Measurements from ENCODE around the gene WASL. TPM values are rescaled to one million over a fixed set of nuclear protein-coding genes. Genes with fewer than 3 reads are reported as not detected.

Gene WASL
- total RNA-seq, 1 experiment from 2014 or later = 33.2 TPM

GRCh38 chr7:123652406-123652805 is 96.4 kb downstream of the WASL start:
- no peaks in the 10 kb centered on the region for H3K27me3 Mint-ChIP-seq (ENCODE audit: unreplicated experiment)
- CTCF ChIA-PET = no interaction called here

GRCh38 chr7:123650595-123650994 is 98.2 kb downstream of the WASL start:
- CTCF ChIA-PET = no interaction called here
- no peak overlapping the region for H3K27ac Mint-ChIP-seq (ENCODE audit: unreplicated experiment)

More at GRCh38 chr7:123652406-123652805, 96.4 kb downstream of the WASL start:
- Mint-ChIP-seq H3K36me3 (ENCODE audit: insufficient read depth, unreplicated experiment) (no peaks in the 10 kb centered on the region), H3K27ac (ENCODE audit: unreplicated experiment) (no peak overlapping the region), H3K9me3 (ENCODE audit: low read depth, unreplicated experiment) (no peaks in the 10 kb centered on the region), H3K4me1 (ENCODE audit: low read depth, unreplicated experiment) (no peaks in the 10 kb centered on the region), H3K4me3 (ENCODE audit: low read depth, unreplicated experiment) (no peak overlapping the region)
- intact Hi-C loops (cut with micrococcal nuclease; ENCODE audit: unreplicated experiment) = no loop called here
- TF ChIP-seq CTCF (IDR thresholded peaks at IDR 0.05; ENCODE audit: unreplicated experiment) = no peak
- no TSS peak for BruUV-seq (replicated peaks)
- DNase-seq = no peak

GRCh38 chr7:123649964-123650363 is 98.8 kb downstream of the WASL start:
- H3K27ac Mint-ChIP-seq (ENCODE audit: unreplicated experiment) = no peak overlapping the region
- no peak for DNase-seq
- CTCF ChIA-PET = no interaction called here
- no peak for TF ChIP-seq CTCF (IDR thresholded peaks at IDR 0.05; ENCODE audit: unreplicated experiment)
- BruUV-seq (replicated peaks) = no TSS peak
- H3K9me3 Mint-ChIP-seq (ENCODE audit: low read depth, unreplicated experiment) = no peaks in the 10 kb centered on the region
- H3K36me3 Mint-ChIP-seq (ENCODE audit: insufficient read depth, unreplicated experiment) = no peaks in the 10 kb centered on the region
- H3K4me3 Mint-ChIP-seq (ENCODE audit: low read depth, unreplicated experiment) = no peak overlapping the region
- H3K4me1 Mint-ChIP-seq (ENCODE audit: low read depth, unreplicated experiment) = no peaks in the 10 kb centered on the region
- no peaks in the 10 kb centered on the region for H3K27me3 Mint-ChIP-seq (ENCODE audit: unreplicated experiment)
- intact Hi-C loops (cut with micrococcal nuclease; ENCODE audit: unreplicated experiment) = no loop called here

More at GRCh38 chr7:123650595-123650994, 98.2 kb downstream of the WASL start:
- no TSS peak for BruUV-seq (replicated peaks)
- no peaks in the 10 kb centered on the region for H3K4me1 Mint-ChIP-seq (ENCODE audit: low read depth, unreplicated experiment)
- no peak for TF ChIP-seq CTCF (IDR thresholded peaks at IDR 0.05; ENCODE audit: unreplicated experiment)
- no peaks in the 10 kb centered on the region for H3K27me3 Mint-ChIP-seq (ENCODE audit: unreplicated experiment)
- DNase-seq = no peak
- intact Hi-C loops (cut with micrococcal nuclease; ENCODE audit: unreplicated experiment) = no loop called here
- no peaks in the 10 kb centered on the region for H3K36me3 Mint-ChIP-seq (ENCODE audit: insufficient read depth, unreplicated experiment)
- H3K4me3 Mint-ChIP-seq (ENCODE audit: low read depth, unreplicated experiment) = no peak overlapping the region
- H3K9me3 Mint-ChIP-seq (ENCODE audit: low read depth, unreplicated experiment) = no peaks in the 10 kb centered on the region

GRCh38 chr7:123647106-123647730 is 101.6 kb downstream of the WASL start:
- TF ChIP-seq CTCF (IDR thresholded peaks at IDR 0.05; ENCODE audit: unreplicated experiment) = no peak
- no peak overlapping the region for H3K4me3 Mint-ChIP-seq (ENCODE audit: low read depth, unreplicated experiment)
- intact Hi-C loops (cut with micrococcal nuclease; ENCODE audit: unreplicated experiment) = no loop called here
- no peak overlapping the region for H3K27ac Mint-ChIP-seq (ENCODE audit: unreplicated experiment)
- peaks cover 8% of the 10 kb centered on the region for H3K4me1 Mint-ChIP-seq (ENCODE audit: low read depth, unreplicated experiment)
- BruUV-seq (replicated peaks) = no TSS peak
- CTCF ChIA-PET = interaction anchor here (0.6 kb wide), 1 partner anchor 100 kb away, joined by 3 read pairs; no protein-coding TSS in a partner anchor
- no peaks in the 10 kb centered on the region for H3K27me3 Mint-ChIP-seq (ENCODE audit: unreplicated experiment)
- no peak for DNase-seq
- H3K9me3 Mint-ChIP-seq (ENCODE audit: low read depth, unreplicated experiment) = no peaks in the 10 kb centered on the region
- no peaks in the 10 kb centered on the region for H3K36me3 Mint-ChIP-seq (ENCODE audit: insufficient read depth, unreplicated experiment)

Data from Calu3 (cell line).